Lower leg skin (tissue), 4 donors: Measurements from ENCODE around the gene MUC4. TPM values are rescaled to one million over a fixed set of nuclear protein-coding genes. Genes with fewer than 3 reads are reported as not detected.
"Not testable (repeated sequence)": the region's sequence is repeated elsewhere in the genome, so short reads cannot be mapped to it uniquely, and the experiment has no call there.

ENCODE experiments used
- DNase-seq, 2 donors: peaks; one replicate each; pipeline ENCODE4 v3.0.0-alpha.2; 2019; ENCODE audit warnings: low spot score in 2 of 2
- H3K4me3 ChIP-seq: fragments of 200-600 bp; sonication (generic); 2 replicates; pipeline ENCODE4 v1.5.1; 2017; ENCODE audit warnings: mild to moderate bottlenecking, low read depth; ENCODE audit not compliant: poor library complexity, severe bottlenecking
- POLR2A ChIP-seq, 2 donors: fragments of 450-650 bp; IDR thresholded peaks; one replicate each; pipeline ENCODE4 v1.6.1; 2016 to 2017; ENCODE audit warnings: antibody characterized with exemption in 2 of 2, mild to moderate bottlenecking in 1 of 2, moderate library complexity in 1 of 2
- WGBS, 2 donors: methylation state at CpG; one replicate each; pipeline ENCODE4 v1.1.5; 2018; 5-methylcytosine and 5-hydroxymethylcytosine counted together
- intact Hi-C: fragments of 100-400 bp; cut with DNase I; formaldehyde crosslinking; loops from one replicate; pipeline ENCODE4 v1.15.0; 2023; ENCODE audit warnings: low total_unique reads
- total RNA-seq, 4 donors: library from RNA; depleted of rRNA; stranded (reverse); fragments of >200 nt; gene quantifications; one replicate each; pipeline ENCODE4 v1.1.0, GENCODE V29; 2016
- TF ChIP-seq, protein P1 (sequence below), 3 donors: fragments of 450-650 bp; IDR thresholded peaks; one replicate each; pipeline ENCODE4 v1.5.1; 2016; ENCODE audit warnings: antibody characterized with exemption in 3 of 3, mild to moderate bottlenecking in 3 of 3, moderate library complexity in 2 of 3

MUC4 gene
- total RNA-seq, 4 donors from 2014 or later = not detected

DNA sequence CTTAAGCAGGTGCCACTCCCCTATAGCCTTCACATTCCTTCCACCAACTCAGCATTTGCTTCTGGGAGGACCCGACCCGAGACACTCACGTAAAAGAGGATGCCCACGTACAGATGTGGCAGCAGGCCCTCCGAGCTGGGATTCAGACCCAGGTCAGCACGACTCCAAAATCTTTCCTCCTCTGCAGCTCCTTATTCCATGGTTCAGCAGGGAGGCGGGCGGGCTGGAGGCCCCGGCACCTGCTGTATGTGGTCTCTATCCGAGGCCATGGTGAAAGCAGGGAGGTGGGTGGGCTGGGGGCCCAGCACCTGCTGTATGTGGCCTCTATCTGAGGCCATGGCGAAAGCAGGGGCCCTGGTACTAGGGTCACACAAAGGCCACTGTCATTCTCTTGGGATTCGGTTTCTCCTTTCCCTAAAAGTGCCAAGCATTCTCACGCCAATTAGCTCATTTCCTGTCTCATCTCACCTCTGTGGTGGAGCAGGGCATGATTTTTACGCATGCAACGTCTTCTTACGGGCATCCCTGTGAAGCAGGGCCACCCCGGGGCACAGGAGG lies 5.9 kb upstream of the MUC4 start:
- intact Hi-C loops = no loop called here
- H3K4me3 ChIP-seq = no peak overlapping the region
- DNase-seq = no peak
- WGBS, 2 donors = 88 to 89% methylated on average over 16 to 17 of the region's 17 CpGs
- no peak for TF ChIP-seq POLR2A (IDR thresholded peaks at IDR 0.05)
- TF ChIP-seq, protein P1, sequence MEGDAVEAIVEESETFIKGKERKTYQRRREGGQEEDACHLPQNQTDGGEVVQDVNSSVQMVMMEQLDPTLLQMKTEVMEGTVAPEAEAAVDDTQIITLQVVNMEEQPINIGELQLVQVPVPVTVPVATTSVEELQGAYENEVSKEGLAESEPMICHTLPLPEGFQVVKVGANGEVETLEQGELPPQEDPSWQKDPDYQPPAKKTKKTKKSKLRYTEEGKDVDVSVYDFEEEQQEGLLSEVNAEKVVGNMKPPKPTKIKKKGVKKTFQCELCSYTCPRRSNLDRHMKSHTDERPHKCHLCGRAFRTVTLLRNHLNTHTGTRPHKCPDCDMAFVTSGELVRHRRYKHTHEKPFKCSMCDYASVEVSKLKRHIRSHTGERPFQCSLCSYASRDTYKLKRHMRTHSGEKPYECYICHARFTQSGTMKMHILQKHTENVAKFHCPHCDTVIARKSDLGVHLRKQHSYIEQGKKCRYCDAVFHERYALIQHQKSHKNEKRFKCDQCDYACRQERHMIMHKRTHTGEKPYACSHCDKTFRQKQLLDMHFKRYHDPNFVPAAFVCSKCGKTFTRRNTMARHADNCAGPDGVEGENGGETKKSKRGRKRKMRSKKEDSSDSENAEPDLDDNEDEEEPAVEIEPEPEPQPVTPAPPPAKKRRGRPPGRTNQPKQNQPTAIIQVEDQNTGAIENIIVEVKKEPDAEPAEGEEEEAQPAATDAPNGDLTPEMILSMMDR (IDR thresholded peaks at IDR 0.05) = no peak

DNA sequence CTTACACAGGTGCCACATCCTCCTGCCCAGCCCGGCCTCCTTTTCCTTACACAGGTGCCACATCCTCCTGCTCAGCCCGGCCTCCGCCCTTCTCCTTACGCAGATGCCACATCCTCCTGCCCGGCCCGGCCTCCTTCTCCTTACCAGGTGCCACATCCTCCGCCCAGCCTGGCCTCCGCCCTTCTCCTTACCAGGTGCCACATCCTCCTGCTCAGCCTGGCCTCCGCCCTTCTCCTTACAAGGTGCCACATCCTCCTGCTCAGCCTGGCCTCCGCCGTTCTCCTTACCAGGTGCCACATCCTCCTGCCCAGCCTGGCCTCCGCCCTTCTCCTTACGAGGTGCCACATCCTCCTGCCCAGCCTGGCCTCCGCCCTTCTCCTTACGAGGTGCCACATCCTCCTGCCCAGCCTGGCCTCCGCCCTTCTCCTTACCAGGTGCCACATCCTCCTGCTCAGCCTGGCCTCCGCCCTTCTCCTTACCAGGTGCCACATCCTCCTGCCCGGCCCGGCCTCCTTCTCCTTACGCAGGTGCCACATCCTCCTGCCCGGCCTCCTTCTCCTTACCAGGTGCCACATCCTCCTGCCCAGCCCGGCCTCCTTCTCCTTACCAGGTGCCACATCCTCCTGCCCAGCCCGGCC lies 4.7 kb upstream of the MUC4 start:
- intact Hi-C loops, DNase-seq, H3K4me3 ChIP-seq: not testable (repeated sequence)
- WGBS, 2 donors = 93 to 95% methylated on average over 22 of the region's 23 CpGs

DNA sequence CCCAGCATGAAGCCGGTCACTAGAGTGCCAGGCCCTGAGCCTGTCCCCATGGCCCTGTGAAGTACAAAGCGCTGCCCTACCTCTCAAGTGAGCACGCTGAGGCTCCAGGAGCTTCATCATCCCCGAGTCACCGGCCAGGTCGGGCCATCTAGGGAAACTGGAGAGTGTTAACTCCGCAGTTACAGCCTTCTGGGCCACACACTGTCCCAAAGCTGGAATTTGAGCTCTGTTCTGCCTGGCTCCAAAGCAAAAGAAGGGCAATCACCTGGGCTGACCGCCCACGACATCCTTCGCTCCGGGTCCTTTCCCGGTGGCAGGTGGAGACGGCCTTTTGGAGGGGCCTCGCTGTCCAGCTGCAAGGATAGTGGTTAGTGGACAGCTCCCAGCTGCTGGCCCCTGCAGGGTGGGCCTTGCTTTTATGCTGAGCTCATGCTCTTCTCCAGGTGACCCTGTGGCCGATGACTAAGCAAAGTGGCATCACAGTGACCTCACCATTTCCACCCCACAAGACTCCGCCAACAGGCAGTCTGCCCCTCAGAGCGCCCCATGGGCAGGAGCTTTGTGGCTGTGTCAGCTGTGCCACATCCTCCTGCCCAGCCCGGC lies 3.5 kb upstream of the MUC4 start:
- no peak overlapping the region for H3K4me3 ChIP-seq
- 80 to 90% methylated on average over 14 to 18 of the region's 18 CpGs for WGBS, 2 donors
- intact Hi-C loops = no loop called here
- no peak for DNase-seq
- TF ChIP-seq, protein P1 (IDR thresholded peaks at IDR 0.05) = no peak
- no peak for TF ChIP-seq POLR2A (IDR thresholded peaks at IDR 0.05)

DNA sequence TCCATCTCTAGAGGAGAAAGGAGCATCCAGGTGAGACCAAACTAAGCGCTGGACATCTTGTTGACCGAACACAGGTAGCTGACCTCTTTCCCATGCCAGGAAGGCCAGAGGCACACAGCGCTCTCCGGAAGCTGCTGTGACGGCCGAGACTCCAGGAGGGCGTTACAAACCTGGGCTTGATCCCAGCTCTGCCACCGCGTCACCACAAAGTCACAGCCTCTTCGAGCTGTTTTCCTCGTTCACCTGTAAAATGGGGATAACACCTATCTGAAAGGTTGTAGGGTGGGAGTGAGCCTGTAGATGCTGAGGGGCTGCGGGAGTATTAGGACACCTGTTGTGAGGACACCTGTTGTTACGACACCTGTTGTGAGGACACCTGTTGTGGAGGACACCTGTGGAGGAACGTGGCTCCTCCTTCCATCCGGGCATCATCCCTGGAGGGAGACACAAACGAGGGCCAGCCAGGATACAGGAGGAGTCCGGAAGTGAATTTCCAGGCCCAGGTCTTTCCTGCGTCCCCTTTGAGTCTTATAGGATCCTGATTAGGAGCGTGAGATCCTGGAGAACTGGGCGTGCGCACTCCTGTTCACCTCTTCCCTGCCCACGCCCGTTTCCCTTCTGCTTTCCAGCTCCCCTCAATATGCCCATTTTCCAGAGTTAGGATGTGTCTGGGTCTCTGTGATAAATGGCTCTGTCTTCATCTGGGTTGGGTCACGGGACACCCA lies 2.3 kb upstream of the MUC4 start:
- TF ChIP-seq, protein P1 (IDR thresholded peaks at IDR 0.05) = no peak
- no peak for TF ChIP-seq POLR2A (IDR thresholded peaks at IDR 0.05)
- intact Hi-C loops = no loop called here
- no peak for DNase-seq
- WGBS, 2 donors = 84 to 88% methylated on average over 24 of the region's 24 CpGs
- no peak overlapping the region for H3K4me3 ChIP-seq

DNA sequence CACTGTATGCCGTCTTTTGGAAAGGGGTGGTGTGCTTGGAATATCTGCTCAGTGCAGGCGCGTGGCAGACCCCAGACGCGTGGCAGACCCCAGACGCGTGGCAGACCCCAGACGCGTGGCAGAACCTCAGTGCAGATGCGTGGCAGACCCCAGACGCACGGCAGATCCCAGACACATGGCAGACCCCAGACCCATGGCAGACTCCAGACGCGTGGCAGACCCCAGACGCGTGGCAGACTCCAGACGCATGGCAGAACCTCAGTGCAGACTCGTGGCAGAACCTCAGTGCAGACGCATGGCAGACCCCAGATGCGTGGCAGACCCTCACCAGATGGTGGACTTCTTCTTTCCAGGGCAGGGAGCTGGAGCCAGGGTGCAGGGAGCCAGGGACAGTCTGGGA lies 637 bp upstream of the MUC4 start:
- TF ChIP-seq POLR2A (IDR thresholded peaks at IDR 0.05) = no peak
- TF ChIP-seq, protein P1 (IDR thresholded peaks at IDR 0.05) = no peak
- intact Hi-C loops = no loop called here
- 78 to 82% methylated on average over 19 to 20 of the region's 20 CpGs for WGBS, 2 donors
- H3K4me3 ChIP-seq = no peak overlapping the region
- DNase-seq = no peak

DNA sequence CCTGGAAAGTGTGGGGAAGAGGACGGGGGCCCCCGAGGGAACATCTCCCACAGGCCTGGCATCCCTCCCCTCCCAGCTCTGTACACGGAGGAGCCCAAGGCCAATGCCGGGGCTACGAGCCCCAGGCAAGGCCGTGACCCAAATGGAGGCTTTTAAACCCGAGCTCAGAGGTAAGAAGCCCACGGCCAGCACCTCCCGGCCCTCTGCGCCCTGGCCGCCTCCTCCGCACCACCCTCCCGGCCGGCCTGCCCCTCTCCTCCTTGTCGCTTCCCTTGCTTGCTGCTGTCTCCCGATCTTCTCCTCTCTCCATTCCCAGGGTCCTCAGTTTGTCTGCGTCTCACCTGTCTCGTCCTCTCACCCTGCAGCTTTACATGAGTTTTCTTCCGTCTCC lies 1.3 kb downstream of the MUC4 start:
- no peak for TF ChIP-seq POLR2A (IDR thresholded peaks at IDR 0.05)
- TF ChIP-seq, protein P1 (IDR thresholded peaks at IDR 0.05) = no peak
- intact Hi-C loops = no loop called here
- no peak overlapping the region for H3K4me3 ChIP-seq
- 82 to 88% methylated on average over 18 to 19 of the region's 19 CpGs for WGBS, 2 donors
- DNase-seq = no peak
